AG04450 (cell line): Measurements from ENCODE around the gene GPRIN2. TPM values are rescaled to one million over a fixed set of nuclear protein-coding genes. Genes with fewer than 3 reads are reported as not detected.

Experiments
- CTCF ChIA-PET: fragments of 300-600, 350-600 bp; formaldehyde crosslinking; extraction: SDS; loops from one replicate; lab custom pipeline; 2022; ENCODE audit warnings: antibody characterized with exemption, inconsistent platforms; lab: Charles Lee
- POLR2A ChIA-PET: fragments of 350-600 bp; formaldehyde crosslinking; extraction: SDS; loops from one replicate; lab custom pipeline; 2021; ENCODE audit warnings: antibody characterized with exemption, inconsistent platforms; lab: Yijun Ruan, JAX
- DNase-seq: peaks from one replicate; pipeline ENCODE4 v3.0.0-alpha.2; 2011; ENCODE audit warnings: low read depth, low spot score
- H3K27ac ChIP-seq: one replicate; pipeline ENCODE4 v1.5.1; 2012; ENCODE audit warnings: low read depth, low read length, control low read depth
- H3K27me3 ChIP-seq: one replicate; pipeline ENCODE4 v1.6.0; 2012; ENCODE audit warnings: low read length; ENCODE audit not compliant: control insufficient read depth, insufficient read depth
- H3K4me3 ChIP-seq: 2 replicates; pipeline ENCODE4 v1.5.1; 2011; ENCODE audit warnings: mild to moderate bottlenecking, low read depth, low read length, control low read depth
- H3K9me3 ChIP-seq: 2 replicates; pipeline ENCODE4 v1.5.1; 2012; ENCODE audit warnings: low read length; ENCODE audit not compliant: control insufficient read depth, insufficient read depth
- polyA plus RNA-seq: library from polyadenylated mRNA; depleted of rRNA; stranded (reverse); fragments of >200 nt; gene quantifications from 2 replicates; pipeline ENCODE4 v1.2.3, GENCODE V29; 2011
- TF ChIP-seq, protein P1 (sequence below): IDR thresholded peaks from 2 replicates; pipeline ENCODE4 v1.5.1; 2011; ENCODE audit warnings: low read depth, low read length, control low read depth, inconsistent platforms

The GPRIN2 gene
- polyA plus RNA-seq, 1 experiment = not detected

DNA sequence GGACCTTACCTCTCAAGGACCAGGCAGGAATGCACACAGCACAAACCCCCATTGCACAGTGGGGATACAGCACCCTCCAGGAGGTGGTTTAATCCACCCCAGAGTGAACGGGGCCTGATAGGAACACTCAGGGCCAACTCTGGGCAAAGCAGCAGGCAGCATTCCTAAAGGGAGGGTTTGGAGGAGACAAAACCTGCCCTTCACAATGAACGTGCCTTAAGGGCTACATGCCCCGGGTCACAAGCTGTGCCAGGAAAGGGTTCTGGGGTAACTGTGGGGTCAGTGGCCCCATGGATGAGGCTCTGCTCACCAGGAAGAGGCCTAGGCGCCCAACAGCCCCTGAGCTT is 1.1 kb downstream of the GPRIN2 start:
- CTCF ChIA-PET = interaction anchor here (0.6 kb wide), 1 partner anchor 10 kb away, joined by 4 read pairs; no protein-coding TSS in a partner anchor
- H3K9me3 ChIP-seq = peaks cover 13% of the 10 kb centered on the region
- H3K4me3 ChIP-seq = no peak overlapping the region
- peaks cover 82% of the 10 kb centered on the region for H3K27me3 ChIP-seq
- POLR2A ChIA-PET = no interaction called here
- DNase-seq = no peak
- H3K27ac ChIP-seq = no peak overlapping the region
- TF ChIP-seq, protein P1, sequence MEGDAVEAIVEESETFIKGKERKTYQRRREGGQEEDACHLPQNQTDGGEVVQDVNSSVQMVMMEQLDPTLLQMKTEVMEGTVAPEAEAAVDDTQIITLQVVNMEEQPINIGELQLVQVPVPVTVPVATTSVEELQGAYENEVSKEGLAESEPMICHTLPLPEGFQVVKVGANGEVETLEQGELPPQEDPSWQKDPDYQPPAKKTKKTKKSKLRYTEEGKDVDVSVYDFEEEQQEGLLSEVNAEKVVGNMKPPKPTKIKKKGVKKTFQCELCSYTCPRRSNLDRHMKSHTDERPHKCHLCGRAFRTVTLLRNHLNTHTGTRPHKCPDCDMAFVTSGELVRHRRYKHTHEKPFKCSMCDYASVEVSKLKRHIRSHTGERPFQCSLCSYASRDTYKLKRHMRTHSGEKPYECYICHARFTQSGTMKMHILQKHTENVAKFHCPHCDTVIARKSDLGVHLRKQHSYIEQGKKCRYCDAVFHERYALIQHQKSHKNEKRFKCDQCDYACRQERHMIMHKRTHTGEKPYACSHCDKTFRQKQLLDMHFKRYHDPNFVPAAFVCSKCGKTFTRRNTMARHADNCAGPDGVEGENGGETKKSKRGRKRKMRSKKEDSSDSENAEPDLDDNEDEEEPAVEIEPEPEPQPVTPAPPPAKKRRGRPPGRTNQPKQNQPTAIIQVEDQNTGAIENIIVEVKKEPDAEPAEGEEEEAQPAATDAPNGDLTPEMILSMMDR = no peak

DNA sequence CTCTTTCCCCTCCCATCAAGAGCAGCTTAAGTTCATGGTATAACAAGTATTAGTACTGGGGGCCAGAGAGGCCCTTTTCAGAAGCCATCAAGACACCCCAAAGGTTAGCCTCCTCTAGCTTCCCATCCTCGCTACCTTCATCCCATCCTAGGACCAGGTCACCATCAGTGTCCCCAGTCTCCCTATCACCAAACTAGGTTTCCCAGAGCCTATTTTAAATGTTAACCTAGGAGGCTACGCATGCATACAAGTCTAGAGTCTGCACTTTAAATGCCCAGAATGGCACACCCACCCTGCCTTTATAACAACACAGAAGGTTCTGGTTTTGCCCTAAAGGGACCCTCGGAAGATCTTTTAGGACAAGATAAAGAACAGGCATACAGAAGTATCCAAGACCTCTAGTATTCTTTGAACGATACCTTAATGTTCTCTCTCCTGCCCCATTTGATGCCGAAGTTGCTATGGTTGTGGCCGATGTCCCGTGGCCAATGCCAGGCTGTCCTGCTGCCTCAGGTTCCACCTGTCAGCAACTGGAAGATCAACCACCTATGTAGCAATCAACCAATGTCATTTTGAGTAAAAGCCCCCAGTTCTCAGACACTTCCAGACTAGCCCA is 2.2 kb downstream of the GPRIN2 start:
- peaks cover 77% of the 10 kb centered on the region for H3K27me3 ChIP-seq
- DNase-seq = no peak

DNA sequence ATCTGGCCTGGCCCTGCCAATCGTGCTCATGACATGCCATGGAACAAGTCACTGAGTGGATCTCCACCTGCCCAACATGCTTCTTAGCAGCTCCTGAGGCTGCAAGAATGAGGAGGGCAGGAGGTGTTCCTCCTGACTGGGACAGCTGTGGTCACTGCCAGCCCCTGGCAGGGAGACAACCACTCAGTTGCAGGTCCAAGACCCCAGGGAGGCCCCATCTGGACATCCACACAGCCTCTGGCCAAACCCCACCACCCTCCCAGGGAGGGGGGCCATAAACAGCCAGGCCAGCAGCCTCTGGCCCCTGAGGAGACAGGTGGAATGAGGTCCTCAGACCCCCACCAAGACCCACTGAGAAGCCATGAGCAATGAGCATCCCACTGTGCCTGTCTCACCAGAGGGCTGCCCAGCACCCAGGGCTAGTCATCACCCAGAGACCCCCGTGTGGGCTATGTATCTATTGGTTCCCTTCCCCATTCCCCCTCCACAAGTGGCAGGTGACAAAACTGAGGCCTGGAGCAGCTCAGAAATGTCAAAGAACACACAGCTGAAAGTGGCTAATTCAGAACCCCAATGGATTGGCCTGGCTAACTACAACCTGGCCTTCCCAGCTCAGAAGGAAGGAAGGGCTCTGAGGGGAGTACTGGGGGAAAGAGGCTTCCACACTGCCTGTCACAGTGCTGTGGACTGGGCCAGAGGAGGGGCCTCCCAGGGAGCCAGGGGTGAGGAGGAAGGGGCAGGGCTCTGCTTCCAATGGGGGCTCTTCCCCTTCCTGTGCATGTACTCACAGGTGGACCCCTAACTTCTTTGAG is 3.0 kb downstream of the GPRIN2 start:
- H3K27ac ChIP-seq = no peak overlapping the region
- peaks cover 70% of the 10 kb centered on the region for H3K27me3 ChIP-seq
- peaks cover 13% of the 10 kb centered on the region for H3K9me3 ChIP-seq
- CTCF ChIA-PET = interaction anchor here (1.6 kb wide), 1 partner anchor 8 kb away, joined by 3 read pairs; no protein-coding TSS in a partner anchor
- POLR2A ChIA-PET = no interaction called here
- TF ChIP-seq, protein P1 = no peak
- DNase-seq = no peak
- H3K4me3 ChIP-seq = no peak overlapping the region

More for the DNA sequence above, 2.2 kb downstream of the GPRIN2 start:
- Histone ChIP-seq H3K4me3 (no peak overlapping the region), H3K27ac (no peak overlapping the region), H3K9me3 (peaks cover 13% of the 10 kb centered on the region)
- CTCF ChIA-PET = interaction anchor here (1.6 kb wide), 1 partner anchor 9 kb away, joined by 3 read pairs; no protein-coding TSS in a partner anchor
- POLR2A ChIA-PET = no interaction called here
- TF ChIP-seq, protein P1 = no peak

DNA sequence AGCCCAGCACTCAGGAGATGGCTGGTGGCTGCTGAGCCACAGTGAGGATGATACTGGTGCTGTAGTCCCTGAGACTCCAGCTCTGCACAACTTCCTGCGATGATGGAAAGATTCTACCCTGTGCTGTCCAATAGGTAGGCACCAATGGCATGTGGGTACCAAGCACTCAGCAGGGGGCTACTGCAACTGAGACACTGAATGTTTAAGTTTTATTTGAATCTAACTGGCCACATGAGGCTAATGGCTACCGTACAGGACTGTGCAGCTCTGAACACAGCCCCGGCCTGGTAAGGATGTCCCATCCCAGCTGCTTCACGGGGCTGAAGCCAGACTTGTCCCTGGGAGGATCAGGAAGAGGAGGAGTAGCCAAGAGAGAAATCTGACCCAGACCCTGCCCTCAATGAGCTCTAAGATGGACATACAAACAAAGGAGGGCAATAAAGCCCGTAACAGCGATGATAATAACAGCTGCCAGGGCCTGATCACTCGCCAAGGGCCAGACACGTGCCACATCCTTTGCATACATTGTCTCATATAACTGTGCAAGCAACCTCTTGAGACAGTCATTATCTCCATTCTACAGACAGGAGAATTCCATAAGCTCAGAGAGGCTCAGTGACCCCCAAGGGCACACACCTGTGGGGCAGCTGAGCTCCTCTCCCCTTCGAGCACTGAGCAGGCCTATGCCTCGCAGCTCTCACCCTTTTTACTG is 3.8 kb downstream of the GPRIN2 start:
- Histone ChIP-seq H3K27ac (no peak overlapping the region), H3K9me3 (peaks cover 13% of the 10 kb centered on the region), H3K4me3 (no peak overlapping the region), H3K27me3 (peaks cover 65% of the 10 kb centered on the region)
- no peak for DNase-seq
- POLR2A ChIA-PET = no interaction called here
- TF ChIP-seq, protein P1 = no peak
- CTCF ChIA-PET = no interaction called here
